Activated T-helper 1 cell treated with anti-CD3 and anti-CD28 coated beads, Interleukin-12 subunit alpha, Interleukin-12 subunit beta, Interleukin-2, Interleukin-4 antibody, amounts not matched to agents 30 ng/mL and 10 ng/mL and 1 ng/mL, durations not matched to agents 14 hours and 24 hours and 36 hours (primary cell): ENCODE measurements around the gene SOX30. TPM values are rescaled to one million over a fixed set of nuclear protein-coding genes. Genes with fewer than 3 reads are reported as not detected.

Source experiments
- DNase-seq: peaks from one replicate; pipeline ENCODE4 v3.0.0; 2021; ENCODE audit warnings: low spot score
- H3K27ac Mint-ChIP-seq: one replicate; pipeline ENCODE4 v1.8.0; 2021; ENCODE audit warnings: mild to moderate bottlenecking, mixed read lengths
- H3K27me3 Mint-ChIP-seq: one replicate; pipeline ENCODE4 v1.8.0; 2022; ENCODE audit warnings: mild to moderate bottlenecking, moderate library complexity, mixed read lengths; ENCODE audit not compliant: insufficient read depth
- H3K36me3 Mint-ChIP-seq: one replicate; pipeline ENCODE4 v1.8.0; 2021; ENCODE audit warnings: low read depth, mixed read lengths
- H3K4me1 Mint-ChIP-seq: one replicate; pipeline ENCODE4 v1.8.0; 2021; ENCODE audit warnings: low read depth, mixed read lengths
- H3K4me3 Mint-ChIP-seq: one replicate; pipeline ENCODE4 v1.8.0; 2021; ENCODE audit warnings: mild to moderate bottlenecking, moderate library complexity, mixed read lengths
- H3K9me3 Mint-ChIP-seq: one replicate; pipeline ENCODE4 v1.8.0; 2021; ENCODE audit warnings: mixed read lengths
- intact Hi-C: fragments of 100-400 bp; cut with micrococcal nuclease; formaldehyde crosslinking; loops from one replicate; pipeline ENCODE4 v1.15.1; 2024
- total RNA-seq: library from RNA; stranded (reverse); gene quantifications from 2 replicates; pipeline ENCODE4 v1.2.3, GENCODE V29; 2022

SOX30 gene
- total RNA-seq, 1 donor from 2014 or later = 0.29 TPM

DNA sequence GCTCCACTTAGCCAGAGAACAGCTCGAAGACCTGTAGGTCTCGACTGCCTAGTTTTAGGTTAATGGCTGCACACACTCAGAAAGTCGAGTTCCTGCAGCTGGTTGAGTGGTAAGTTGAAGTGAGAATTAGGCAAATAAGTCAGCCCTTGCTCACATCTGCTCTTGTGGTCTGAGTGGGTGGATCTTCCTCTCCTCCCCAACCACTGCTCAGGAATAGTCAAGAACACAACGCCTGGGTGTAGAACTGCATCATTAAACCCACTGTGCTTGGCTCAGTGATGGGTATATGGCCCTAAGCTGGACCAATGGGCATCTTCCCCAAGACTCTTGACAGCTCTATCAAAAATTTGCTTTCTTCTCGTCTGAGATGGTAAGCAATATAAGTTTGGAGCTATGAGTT is 55.8 kb downstream of the SOX30 start:
- peaks cover 14% of the 10 kb centered on the region for H3K36me3 Mint-ChIP-seq
- peak overlapping the region; percentile 75 for H3K27ac Mint-ChIP-seq
- H3K4me3 Mint-ChIP-seq = peak overlapping the region; percentile 46
- H3K27me3 Mint-ChIP-seq = no peaks in the 10 kb centered on the region
- intact Hi-C loops = loop anchor here (1.0 to 5.0 kb wide), 6 partner anchors 14 to 569 kb away; no protein-coding TSS in a partner anchor
- DNase-seq = peak; percentile 51
- peaks cover 10% of the 10 kb centered on the region for H3K9me3 Mint-ChIP-seq
- peaks cover 91% of the 10 kb centered on the region for H3K4me1 Mint-ChIP-seq

GRCh38 chr5:157594675-157595459 is 57.4 kb downstream of the SOX30 start:
- intact Hi-C loops = loop anchor here (1.0 to 5.0 kb wide), 4 partner anchors 8 to 568 kb away; no protein-coding TSS in a partner anchor
- DNase-seq = no peak
- Mint-ChIP-seq H3K27ac (peak overlapping the region; percentile 80), H3K9me3 (peaks cover 11% of the 10 kb centered on the region), H3K4me1 (peaks cover 85% of the 10 kb centered on the region), H3K36me3 (peaks cover 11% of the 10 kb centered on the region), H3K27me3 (no peaks in the 10 kb centered on the region), H3K4me3 (peak overlapping the region; percentile 71)

- peak overlapping the region; percentile 80 for H3K27ac Mint-ChIP-seq
- H3K36me3 Mint-ChIP-seq = peaks cover 11% of the 10 kb centered on the region
- intact Hi-C loops = loop anchor here (1.0 kb wide), 2 partner anchors 9 to 13 kb away; no protein-coding TSS in a partner anchor
- no peaks in the 10 kb centered on the region for H3K27me3 Mint-ChIP-seq
- peak overlapping the region; percentile 71 for H3K4me3 Mint-ChIP-seq
- peaks cover 11% of the 10 kb centered on the region for H3K9me3 Mint-ChIP-seq
- no peak for DNase-seq
- H3K4me1 Mint-ChIP-seq = peaks cover 84% of the 10 kb centered on the region
These were observed 58.0 kb downstream of the SOX30 start for GRCh38 chr5:157594257-157594656.

- Mint-ChIP-seq H3K9me3 (peaks cover 8% of the 10 kb centered on the region), H3K27ac (peak overlapping the region; percentile 75), H3K36me3 (peaks cover 8% of the 10 kb centered on the region), H3K4me1 (peaks cover 73% of the 10 kb centered on the region), H3K4me3 (peak overlapping the region; percentile 48), H3K27me3 (no peaks in the 10 kb centered on the region)
- intact Hi-C loops = no loop called here
- DNase-seq = no peak
These were observed 59.0 kb downstream of the SOX30 start for GRCh38 chr5:157593052-157593757.

- H3K4me3 Mint-ChIP-seq = peak overlapping the region; percentile 48
- H3K9me3 Mint-ChIP-seq = peaks cover 6% of the 10 kb centered on the region
- H3K27me3 Mint-ChIP-seq = no peaks in the 10 kb centered on the region
- intact Hi-C loops = no loop called here
- H3K36me3 Mint-ChIP-seq = peaks cover 8% of the 10 kb centered on the region
- DNase-seq = no peak
- H3K4me1 Mint-ChIP-seq = peaks cover 70% of the 10 kb centered on the region
- peak overlapping the region; percentile 75 for H3K27ac Mint-ChIP-seq
These were observed 59.6 kb downstream of the SOX30 start for GRCh38 chr5:157592594-157592993.

GRCh38 chr5:157590478-157590877 is 61.8 kb downstream of the SOX30 start:
- Mint-ChIP-seq H3K27ac (no peak overlapping the region), H3K4me1 (peaks cover 54% of the 10 kb centered on the region), H3K9me3 (peaks cover 11% of the 10 kb centered on the region), H3K36me3 (peaks cover 9% of the 10 kb centered on the region), H3K27me3 (no peaks in the 10 kb centered on the region), H3K4me3 (no peak overlapping the region)
- intact Hi-C loops = no loop called here
- DNase-seq = no peak

DNA sequence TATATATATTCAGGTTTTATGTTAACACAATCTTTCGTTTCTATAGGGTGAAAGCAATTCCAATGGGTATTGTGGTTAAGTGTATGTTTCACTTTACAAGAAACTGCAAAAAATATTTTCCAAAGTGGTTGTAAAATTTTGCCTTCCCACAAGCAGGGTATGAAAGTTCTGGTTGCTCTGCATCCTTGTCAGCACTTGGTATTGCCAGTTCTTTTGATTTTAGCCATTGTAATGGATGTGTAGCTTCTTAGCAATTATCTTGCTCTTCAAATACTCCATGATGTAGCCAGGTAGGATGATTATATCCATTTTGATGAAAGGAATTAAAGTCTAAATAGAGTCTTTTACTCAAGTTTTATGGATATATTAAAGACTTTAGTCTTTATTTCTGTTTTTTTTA is 67.6 kb downstream of the SOX30 start:
- no peaks in the 10 kb centered on the region for H3K27me3 Mint-ChIP-seq
- DNase-seq = no peak
- H3K36me3 Mint-ChIP-seq = peaks cover 4% of the 10 kb centered on the region
- intact Hi-C loops = no loop called here
- no peak overlapping the region for H3K4me3 Mint-ChIP-seq
- H3K27ac Mint-ChIP-seq = no peak overlapping the region
- peaks cover 53% of the 10 kb centered on the region for H3K4me1 Mint-ChIP-seq
- peaks cover 13% of the 10 kb centered on the region for H3K9me3 Mint-ChIP-seq

DNA sequence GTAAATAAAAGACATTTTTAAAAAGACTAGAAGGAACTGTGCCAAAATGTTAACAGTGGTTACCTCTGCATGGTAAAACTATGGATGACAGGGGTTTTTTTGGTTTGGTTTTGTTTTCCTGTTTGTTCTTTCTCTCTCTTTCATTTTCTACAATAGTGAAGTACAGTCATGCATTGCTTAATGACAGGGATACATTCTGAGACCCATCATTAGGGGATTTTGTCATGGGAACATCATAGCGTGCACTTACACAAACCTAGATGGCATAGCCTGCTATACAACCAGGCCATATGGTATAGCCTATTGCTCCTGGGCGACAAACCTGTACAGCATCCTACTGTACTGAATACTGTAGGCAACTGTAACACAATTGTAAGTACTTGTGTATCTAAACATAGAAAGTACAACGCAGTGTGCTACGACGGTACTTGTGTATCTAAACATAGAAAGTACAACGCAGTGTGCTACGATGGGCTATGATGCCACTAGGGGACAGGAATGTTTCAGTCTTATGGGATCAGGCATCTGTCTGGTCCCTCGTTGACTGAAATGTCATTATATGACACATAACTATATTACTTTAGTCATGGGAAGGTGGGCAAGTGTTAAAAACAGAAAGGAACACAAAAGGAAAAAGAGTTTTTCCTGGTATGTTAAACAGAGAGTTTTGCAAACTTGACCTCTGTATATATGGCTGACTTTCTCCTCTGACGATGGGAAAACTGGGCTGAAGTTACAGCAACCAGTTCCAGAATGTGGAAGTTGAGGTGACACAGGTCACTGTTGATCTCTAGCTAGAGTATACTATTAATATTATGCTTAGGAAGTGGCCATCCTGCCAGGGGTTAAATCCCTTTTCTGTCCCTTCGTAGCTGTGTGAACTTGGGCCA is 69.3 kb downstream of the SOX30 start:
- Mint-ChIP-seq H3K27me3 (no peaks in the 10 kb centered on the region), H3K4me3 (peak overlapping the region; percentile 48), H3K36me3 (peaks cover 4% of the 10 kb centered on the region), H3K27ac (peak overlapping the region; percentile 80), H3K9me3 (peaks cover 13% of the 10 kb centered on the region), H3K4me1 (peaks cover 69% of the 10 kb centered on the region)
- intact Hi-C loops = loop anchor here (1.0 kb wide), 6 partner anchors 9 to 43 kb away; no protein-coding TSS in a partner anchor
- no peak for DNase-seq

DNA sequence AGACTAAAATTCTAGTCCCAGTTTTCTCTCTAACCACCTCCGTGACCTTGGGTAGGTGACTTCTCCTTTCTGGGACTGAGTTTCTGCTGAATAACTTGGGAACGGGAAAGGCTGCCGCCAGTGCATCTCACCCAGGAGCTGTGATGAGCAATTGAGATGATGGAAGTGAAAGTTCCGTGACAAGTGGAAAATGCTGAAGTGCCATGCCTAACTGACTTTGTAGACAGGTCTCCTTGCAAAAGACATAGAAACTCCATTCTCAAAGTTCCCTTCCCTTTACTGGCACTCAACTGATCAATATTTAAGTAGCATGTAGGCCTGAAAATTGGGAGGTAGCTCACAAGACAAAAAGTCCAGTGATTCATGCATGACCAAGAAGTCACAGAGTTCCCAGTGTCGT is 70.3 kb downstream of the SOX30 start:
- peak overlapping the region; percentile 37 for H3K4me3 Mint-ChIP-seq
- intact Hi-C loops = loop anchor here (1.0 kb wide), 6 partner anchors 8 to 42 kb away; no protein-coding TSS in a partner anchor
- H3K36me3 Mint-ChIP-seq = peaks cover 4% of the 10 kb centered on the region
- peaks cover 76% of the 10 kb centered on the region for H3K4me1 Mint-ChIP-seq
- no peaks in the 10 kb centered on the region for H3K27me3 Mint-ChIP-seq
- peak overlapping the region; percentile 93 for H3K27ac Mint-ChIP-seq
- H3K9me3 Mint-ChIP-seq = peaks cover 13% of the 10 kb centered on the region
- no peak for DNase-seq

DNA sequence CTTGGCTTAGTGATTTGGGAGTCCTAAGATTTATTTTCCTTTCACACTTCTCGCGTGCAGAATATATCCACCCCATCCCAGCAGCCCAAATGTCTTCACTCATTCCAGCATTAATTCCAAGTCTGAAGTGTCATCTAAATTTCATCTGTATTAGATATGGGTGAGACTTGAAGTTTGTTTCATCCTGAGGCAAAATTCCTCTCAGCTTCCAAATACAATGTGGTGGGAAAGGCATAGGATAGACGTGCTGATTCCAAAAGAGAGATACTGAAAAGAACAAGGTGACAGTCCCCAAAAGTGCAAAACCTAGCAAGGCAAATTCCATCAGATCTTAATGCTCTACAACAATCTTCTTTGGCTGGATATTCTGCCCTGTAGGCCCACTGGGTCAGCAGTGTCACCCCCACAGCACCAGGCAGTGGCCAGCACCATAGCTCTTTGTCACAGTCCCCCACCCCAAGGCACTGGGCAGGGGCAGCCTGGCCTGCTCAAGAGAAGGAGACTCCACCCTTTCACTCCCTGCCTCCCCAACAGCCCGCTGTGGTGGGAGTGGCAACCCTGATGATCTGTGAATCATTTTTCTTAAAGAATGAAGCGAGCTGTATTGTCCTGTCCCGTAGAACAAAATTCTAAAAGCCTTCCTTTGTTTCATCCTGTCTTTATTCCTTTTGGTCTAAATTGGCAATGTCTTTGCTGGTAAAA is 74.0 kb downstream of the SOX30 start:
- Mint-ChIP-seq H3K4me1 (peaks cover 65% of the 10 kb centered on the region), H3K4me3 (peak overlapping the region; percentile 3), H3K27me3 (no peaks in the 10 kb centered on the region), H3K9me3 (no peaks in the 10 kb centered on the region), H3K36me3 (peaks cover 18% of the 10 kb centered on the region), H3K27ac (peak overlapping the region; percentile 15)
- no peak for DNase-seq
- intact Hi-C loops = no loop called here

GRCh38 chr5:157576678-157577077 is 75.6 kb downstream of the SOX30 start:
- peak overlapping the region; percentile 82 for H3K4me3 Mint-ChIP-seq
- peak overlapping the region; percentile 30 for H3K27ac Mint-ChIP-seq

More at GRCh38 chr5:157576678-157577077, 75.6 kb downstream of the SOX30 start:
- Mint-ChIP-seq H3K36me3 (peaks cover 26% of the 10 kb centered on the region), H3K27me3 (no peaks in the 10 kb centered on the region), H3K4me1 (peaks cover 58% of the 10 kb centered on the region), H3K9me3 (no peaks in the 10 kb centered on the region)
- intact Hi-C loops = loop anchor here (2.0 kb wide), 1 partner anchor 74 kb away; no protein-coding TSS in a partner anchor
- no peak for DNase-seq
